GM19025 (cell line): ENCODE results near the gene EMX1.

Experiments used
- ATAC-seq: cut with Tn5 transposase; IDR thresholded peaks from one replicate; pipeline ENCODE4 v1.9.1; 2021; ENCODE audit warnings: mild to moderate bottlenecking, low read depth, moderate library complexity; ENCODE audit not compliant: unreplicated experiment

EMX1 gene

GRCh38 chr2:72923833-72924352 lies 6.6 kb downstream of the EMX1 start:
- ATAC-seq = no peak

GRCh38 chr2:72924353-72925240 lies 7.3 kb downstream of the EMX1 start:
- ATAC-seq = no peak

DNA sequence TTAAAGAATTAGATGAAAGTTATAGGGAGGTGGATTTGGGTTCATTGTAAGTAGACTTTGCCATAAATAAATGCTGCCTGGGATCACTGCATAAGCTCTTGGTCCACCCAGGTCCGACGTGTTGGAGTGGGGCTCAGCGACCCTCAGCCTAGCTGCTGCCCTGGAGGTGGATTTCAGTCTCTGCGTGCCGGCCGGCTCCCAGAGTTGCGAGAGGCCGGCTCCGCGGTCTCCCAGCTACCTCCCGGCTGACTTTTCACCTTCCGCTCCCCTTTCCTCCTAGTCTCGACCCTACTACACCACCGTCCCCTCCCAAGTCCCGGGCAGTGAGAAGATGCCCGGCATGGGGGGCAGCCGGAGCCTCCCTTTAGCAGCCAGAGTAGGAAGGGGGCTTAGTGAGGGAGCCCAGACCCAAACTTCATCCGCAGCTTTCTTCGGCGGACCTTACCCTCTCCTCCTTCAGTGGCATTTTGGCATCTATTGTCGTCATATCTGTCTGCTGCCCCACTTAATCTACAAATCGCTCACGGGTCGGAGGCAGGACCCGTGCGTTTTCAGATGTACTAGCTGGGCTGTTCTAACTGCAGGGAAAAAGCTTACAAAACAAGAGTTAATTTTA lies 8.1 kb downstream of the EMX1 start:
- ATAC-seq = no peak

- no peak for ATAC-seq
Observed at GRCh38 chr2:72926368-72926767, 9.0 kb downstream of the EMX1 start.

GRCh38 chr2:72926811-72927465 lies 9.6 kb downstream of the EMX1 start:
- ATAC-seq = no peak

GRCh38 chr2:72927619-72928550 lies 10.6 kb downstream of the EMX1 start:
- no peak for ATAC-seq

DNA sequence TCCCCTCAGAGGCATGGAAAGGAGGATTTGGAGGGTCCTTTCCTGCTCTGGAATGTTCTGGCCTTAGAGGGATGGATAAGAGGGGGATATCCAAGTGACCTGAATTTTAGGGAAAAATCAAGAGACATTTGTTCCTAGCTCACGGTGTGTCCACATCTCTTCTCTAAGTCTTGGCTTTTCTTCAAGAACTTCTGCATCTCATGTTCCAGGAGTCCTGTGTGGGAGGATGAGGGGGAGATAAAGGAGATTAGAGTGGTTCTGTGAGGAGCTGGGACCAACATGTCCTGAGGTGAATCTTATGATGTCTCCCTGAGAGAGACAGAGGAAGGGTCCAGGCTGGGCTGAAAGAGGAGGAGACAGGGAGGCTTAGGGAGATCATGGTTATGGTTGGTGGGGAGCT lies 11.7 kb downstream of the EMX1 start:
- ATAC-seq = no peak

GRCh38 chr2:72931280-72931910 lies 14.1 kb downstream of the EMX1 start:
- no peak for ATAC-seq

DNA sequence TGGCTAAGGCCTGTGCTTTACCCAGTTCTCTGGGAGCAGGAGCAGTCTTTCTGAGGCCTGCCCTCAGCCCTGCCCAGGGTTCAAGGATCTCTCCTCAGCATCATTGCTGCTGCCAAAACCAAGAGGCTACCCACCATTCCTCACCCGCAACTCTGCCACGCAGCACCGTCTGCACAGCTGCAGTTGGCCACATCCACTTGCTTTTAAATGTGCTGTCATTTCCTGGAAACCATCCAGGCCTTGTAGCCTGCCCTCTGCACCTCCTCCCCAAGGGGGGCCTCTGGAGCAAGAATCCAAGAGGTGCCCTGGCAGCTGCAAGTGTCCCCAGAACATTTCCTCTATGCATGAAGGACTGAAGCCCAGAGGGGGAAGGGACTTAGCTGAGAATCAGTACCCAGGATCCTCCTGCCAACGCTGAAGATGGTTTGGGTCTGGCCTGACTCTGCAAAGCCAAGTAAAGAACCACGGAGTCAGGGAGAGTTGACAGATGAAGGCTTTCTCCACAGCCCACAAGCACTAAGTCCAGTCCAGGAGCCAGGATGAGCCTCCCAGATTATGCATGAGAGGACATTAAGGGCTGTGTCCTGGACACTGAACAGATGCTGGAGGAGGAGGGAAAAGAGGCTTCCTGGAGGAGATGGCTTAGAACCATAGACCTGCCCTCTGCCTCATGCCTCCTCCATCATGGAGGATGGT lies 14.9 kb downstream of the EMX1 start:
- no peak for ATAC-seq

DNA sequence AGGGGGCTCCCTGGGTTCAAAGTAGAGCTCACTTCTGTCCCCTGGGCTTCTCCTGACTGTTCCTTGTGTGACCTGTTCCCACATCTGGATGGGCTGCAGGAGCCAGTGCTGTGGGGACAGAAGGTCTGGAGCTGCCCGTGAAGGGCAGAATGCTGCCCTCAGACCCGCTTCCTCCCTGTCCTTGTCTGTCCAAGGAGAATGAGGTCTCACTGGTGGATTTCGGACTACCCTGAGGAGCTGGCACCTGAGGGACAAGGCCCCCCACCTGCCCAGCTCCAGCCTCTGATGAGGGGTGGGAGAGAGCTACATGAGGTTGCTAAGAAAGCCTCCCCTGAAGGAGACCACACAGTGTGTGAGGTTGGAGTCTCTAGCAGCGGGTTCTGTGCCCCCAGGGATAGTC lies 15.5 kb downstream of the EMX1 start:
- no peak for ATAC-seq

DNA sequence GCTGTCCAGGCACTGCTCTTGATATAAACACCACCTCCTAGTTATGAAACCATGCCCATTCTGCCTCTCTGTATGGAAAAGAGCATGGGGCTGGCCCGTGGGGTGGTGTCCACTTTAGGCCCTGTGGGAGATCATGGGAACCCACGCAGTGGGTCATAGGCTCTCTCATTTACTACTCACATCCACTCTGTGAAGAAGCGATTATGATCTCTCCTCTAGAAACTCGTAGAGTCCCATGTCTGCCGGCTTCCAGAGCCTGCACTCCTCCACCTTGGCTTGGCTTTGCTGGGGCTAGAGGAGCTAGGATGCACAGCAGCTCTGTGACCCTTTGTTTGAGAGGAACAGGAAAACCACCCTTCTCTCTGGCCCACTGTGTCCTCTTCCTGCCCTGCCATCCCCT lies 15.9 kb downstream of the EMX1 start:
- no peak for ATAC-seq

DNA sequence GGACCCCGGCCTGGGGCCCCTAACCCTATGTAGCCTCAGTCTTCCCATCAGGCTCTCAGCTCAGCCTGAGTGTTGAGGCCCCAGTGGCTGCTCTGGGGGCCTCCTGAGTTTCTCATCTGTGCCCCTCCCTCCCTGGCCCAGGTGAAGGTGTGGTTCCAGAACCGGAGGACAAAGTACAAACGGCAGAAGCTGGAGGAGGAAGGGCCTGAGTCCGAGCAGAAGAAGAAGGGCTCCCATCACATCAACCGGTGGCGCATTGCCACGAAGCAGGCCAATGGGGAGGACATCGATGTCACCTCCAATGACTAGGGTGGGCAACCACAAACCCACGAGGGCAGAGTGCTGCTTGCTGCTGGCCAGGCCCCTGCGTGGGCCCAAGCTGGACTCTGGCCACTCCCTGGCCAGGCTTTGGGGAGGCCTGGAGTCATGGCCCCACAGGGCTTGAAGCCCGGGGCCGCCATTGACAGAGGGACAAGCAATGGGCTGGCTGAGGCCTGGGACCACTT lies 16.4 kb downstream of the EMX1 start:
- ATAC-seq = no peak

- peak; percentile 66 for ATAC-seq
Observed at GRCh38 chr2:72934683-72935610, 17.6 kb downstream of the EMX1 start.

DNA sequence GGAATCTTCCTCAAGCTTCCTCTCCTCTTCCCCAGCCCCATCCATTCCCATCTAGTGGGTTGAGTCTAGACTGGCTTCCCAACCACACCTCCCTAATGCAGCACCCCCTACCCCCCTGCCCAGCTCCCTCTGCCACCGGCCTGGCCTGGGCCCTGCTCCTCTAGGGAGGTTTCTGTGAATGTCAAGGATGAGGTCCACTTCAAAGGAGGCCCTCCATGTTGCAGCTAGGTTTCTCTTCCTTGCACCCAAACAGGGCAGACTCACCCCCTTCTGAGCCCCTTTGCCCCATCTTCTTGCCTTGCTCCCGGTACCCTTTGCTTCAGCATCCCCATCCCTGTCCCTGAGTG lies 18.3 kb downstream of the EMX1 start:
- no peak for ATAC-seq

- ATAC-seq = no peak
Observed at GRCh38 chr2:72936660-72937355, 19.5 kb downstream of the EMX1 start.

DNA sequence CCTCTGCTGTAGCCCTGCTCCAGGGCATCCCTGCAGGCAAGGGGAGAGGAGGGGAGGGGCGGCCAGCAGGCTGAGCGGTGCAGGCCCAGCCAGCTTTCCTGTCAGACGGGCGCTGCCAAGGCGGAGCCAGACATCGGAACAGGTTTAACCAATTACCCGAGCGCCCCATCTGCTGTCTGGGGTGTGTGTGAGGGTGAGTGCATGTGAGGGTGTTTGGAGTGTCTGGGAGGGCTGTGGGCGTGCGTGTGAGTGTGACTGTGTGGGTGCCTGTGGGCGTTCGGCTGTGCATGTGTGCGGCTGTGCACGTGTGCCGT lies 20.0 kb downstream of the EMX1 start:
- no peak for ATAC-seq

GRCh38 chr2:72938455-72938854 lies 21.1 kb downstream of the EMX1 start:
- no peak for ATAC-seq

DNA sequence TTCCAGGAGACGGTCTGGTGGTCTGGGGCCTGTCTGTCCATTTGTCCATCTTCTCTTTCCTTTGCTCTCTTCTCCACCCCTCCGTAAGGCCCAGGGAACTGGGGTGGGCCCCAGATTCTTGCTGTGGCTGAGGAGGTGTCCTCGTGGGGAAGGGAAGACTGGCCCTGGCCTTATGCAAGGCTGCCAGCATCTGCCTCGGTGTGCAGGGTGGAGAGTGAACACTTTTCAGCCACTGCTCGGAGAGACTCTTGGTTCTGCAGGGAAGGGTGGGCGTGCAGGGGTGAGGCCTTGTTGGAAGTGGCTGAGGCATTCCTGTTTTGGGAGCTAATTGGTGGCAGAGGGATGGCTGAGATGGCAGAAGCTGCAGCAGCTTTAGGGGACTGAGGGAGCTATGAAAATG lies 23.0 kb downstream of the EMX1 start:
- ATAC-seq = no peak
